HUDEP-2 (cell line): Measurements from ENCODE around the gene LRMDA.

Experiments used
- DNase-seq, 76 experiments: peaks; one replicate each; lab custom pipeline; 2025; ENCODE audit not compliant: unreplicated experiment in 76 of 76; lab: John Stamatoyannopoulos, UW

LRMDA gene

GRCh38 chr10:75568450-75569130 lies 137.2 kb downstream of the LRMDA start:
- DNase-seq = no peak

- DNase-seq = no peak
Observed at GRCh38 chr10:75569506-75569905, 138.1 kb downstream of the LRMDA start.

- no peak for DNase-seq
Observed at GRCh38 chr10:75572478-75572877, 141.1 kb downstream of the LRMDA start.

- no peak for DNase-seq
Observed at GRCh38 chr10:75575940-75576339, 144.5 kb downstream of the LRMDA start.

GRCh38 chr10:75582102-75582501 lies 150.7 kb downstream of the LRMDA start:
- no peak for DNase-seq

GRCh38 chr10:75585294-75585693 lies 153.9 kb downstream of the LRMDA start:
- DNase-seq = no peak

- DNase-seq = no peak
Observed at GRCh38 chr10:75586814-75587213, 155.4 kb downstream of the LRMDA start.

GRCh38 chr10:75588031-75588430 lies 156.6 kb downstream of the LRMDA start:
- DNase-seq = no peak

GRCh38 chr10:75589895-75590654 lies 158.7 kb downstream of the LRMDA start:
- no peak for DNase-seq

- DNase-seq = no peak
Observed at GRCh38 chr10:75592151-75592787, 160.8 kb downstream of the LRMDA start.

GRCh38 chr10:75592791-75593643 lies 161.6 kb downstream of the LRMDA start:
- DNase-seq = no peak

- DNase-seq = no peak
Observed at GRCh38 chr10:75593692-75594556, 162.5 kb downstream of the LRMDA start.

- DNase-seq = no peak
Observed at GRCh38 chr10:75596930-75597620, 165.7 kb downstream of the LRMDA start.

GRCh38 chr10:75597773-75598440 lies 166.5 kb downstream of the LRMDA start:
- no peak for DNase-seq

- no peak for DNase-seq
Observed at GRCh38 chr10:75598998-75599397, 167.6 kb downstream of the LRMDA start.

- no peak for DNase-seq
Observed at GRCh38 chr10:75599875-75600648, 168.6 kb downstream of the LRMDA start.

GRCh38 chr10:75600833-75601232 lies 169.4 kb downstream of the LRMDA start:
- DNase-seq = no peak

- DNase-seq = no peak
Observed at GRCh38 chr10:75602341-75602740, 170.9 kb downstream of the LRMDA start.
